HepG2 (cell line): ENCODE measurements around the gene PROX1. TPM values are rescaled to one million over a fixed set of nuclear protein-coding genes. Genes with fewer than 3 reads are reported as not detected.
A peak's percentile ranks its signal among the peaks of the same experiment; 100 is the strongest.

Source experiments
- ADNP ChIP-seq: sonication (generic); formaldehyde crosslinking; IDR thresholded peaks from 2 replicates; pipeline ENCODE4 v1.4.0; 2020; ENCODE audit warnings: missing genetic modification reagents
- CBFB ChIP-seq: sonication (generic); formaldehyde crosslinking; IDR thresholded peaks from 2 replicates; pipeline ENCODE4 v1.4.0; 2020; ENCODE audit warnings: missing genetic modification reagents
- EZH2 ChIP-seq: conservative IDR thresholded peaks from 2 replicates; pipeline ENCODE4 v1.6.1; 2012; ENCODE audit warnings: mild to moderate bottlenecking, low read depth, low read length, moderate library complexity
- GTF3A ChIP-seq: sonication (generic); formaldehyde crosslinking; conservative IDR thresholded peaks from 2 replicates; pipeline ENCODE4 v1.4.0; 2020; ENCODE audit warnings: mild to moderate bottlenecking, missing genetic modification reagents
- HCFC1 ChIP-seq: fragments of 150-350 bp; IDR thresholded peaks from 2 replicates; pipeline ENCODE4 v1.6.1; 2014; ENCODE audit warnings: low read depth, low read length
- MAFG ChIP-seq: sonication (generic); formaldehyde crosslinking; IDR thresholded peaks from 2 replicates; pipeline ENCODE4 v1.5.1; 2020; ENCODE audit warnings: mild to moderate bottlenecking, missing genetic modification reagents
- NCOA1 ChIP-seq: sonication (generic); formaldehyde crosslinking; IDR thresholded peaks from 2 replicates; pipeline ENCODE4 v1.9.0; 2021; ENCODE audit warnings: missing genetic modification reagents
- POLR2A ChIP-seq, 2 experiments: IDR thresholded peaks; 2 replicates each; pipeline ENCODE4 v1.6.1; 2011; ENCODE audit warnings: low read depth in 2 of 2, low read length in 2 of 2, mild to moderate bottlenecking in 1 of 2, moderate library complexity in 1 of 2; ENCODE audit not compliant: insufficient read depth in 1 of 2
- RBFOX2 ChIP-seq: fragments of 200-400 bp; formaldehyde crosslinking; IDR thresholded peaks from 2 replicates; pipeline ENCODE4 v1.6.1; 2017; ENCODE audit warnings: low read depth, mild to moderate bottlenecking, low read length
- SMAD1 ChIP-seq: sonication (generic); formaldehyde crosslinking; IDR thresholded peaks from 2 replicates; pipeline ENCODE4 v1.4.0; 2020; ENCODE audit warnings: missing genetic modification reagents, low read depth, mild to moderate bottlenecking, borderline replicate concordance
- SOX6 ChIP-seq, 2 experiments: fragments of 450-650 bp in 1 of 2; sonication (generic) in 1 of 2; formaldehyde crosslinking in 1 of 2; IDR thresholded peaks; 2 replicates each; pipeline versions ENCODE4 v1.4.0 to v1.6.1; 2017 to 2020; ENCODE audit warnings: antibody characterized with exemption in 1 of 2, mild to moderate bottlenecking in 1 of 2, missing genetic modification reagents in 1 of 2
- ZKSCAN5 ChIP-seq: sonication (generic); formaldehyde crosslinking; IDR thresholded peaks from 2 replicates; pipeline ENCODE4 v1.5.1; 2020; ENCODE audit warnings: mild to moderate bottlenecking, missing genetic modification reagents
- ZNF282 ChIP-seq: fragments of 450-650 bp; IDR thresholded peaks from 2 replicates; pipeline ENCODE4 v1.6.1; 2018; ENCODE audit not compliant: partially characterized antibody
- polyA plus RNA-seq, 8 experiments: library from polyadenylated mRNA; depleted of rRNA in 3 of 8; stranded (reverse) in 7 of 8; unstranded in 1 of 8; fragments of >200 nt; fragmentation: Illumina TruSeq in 4 of 8; extraction: Trizol in 4 of 8; gene quantifications; 2 replicates each; pipeline versions ENCODE4 v1.2.1 to v1.2.3, GENCODE V29; 2011 to 2016; ENCODE audit warnings: low read depth in 4 of 8, missing spikeins in 1 of 8, mixed read lengths in 1 of 8; ENCODE audit not compliant: insufficient read depth in 1 of 8
- total RNA-seq, 5 experiments: library from RNA; depleted of rRNA; stranded (reverse); fragments of >200 nt; fragmentation: Illumina TruSeq; extraction: Trizol; gene quantifications; 2 replicates each; pipeline ENCODE4 v1.2.3, GENCODE V29; 2016; ENCODE audit warnings: low read depth in 1 of 5
- TF ChIP-seq, protein P1 (sequence below): sonication (generic); formaldehyde crosslinking; IDR thresholded peaks from 2 replicates; pipeline ENCODE4 v1.5.1; 2020; ENCODE audit warnings: mild to moderate bottlenecking, missing genetic modification reagents, moderate library complexity
- TF ChIP-seq, protein P2 (sequence below): sonication (generic); formaldehyde crosslinking; IDR thresholded peaks from 2 replicates; pipeline ENCODE4 v1.4.0; 2020; ENCODE audit warnings: missing genetic modification reagents, mild to moderate bottlenecking, borderline replicate concordance
- TF ChIP-seq, protein P3 (sequence below): sonication (generic); formaldehyde crosslinking; IDR thresholded peaks from 2 replicates; pipeline ENCODE4 v1.5.0; 2020; ENCODE audit warnings: mild to moderate bottlenecking, missing genetic modification reagents
- TF ChIP-seq, protein P4 (sequence below): IDR thresholded peaks from 2 replicates; pipeline ENCODE4 v1.6.1; 2016; ENCODE audit warnings: low read depth, borderline replicate concordance
- TF ChIP-seq, protein P5 (sequence below): sonication (generic); formaldehyde crosslinking; IDR thresholded peaks from 2 replicates; pipeline ENCODE4 v1.5.0; 2020; ENCODE audit warnings: missing genetic modification reagents, mild to moderate bottlenecking, borderline replicate concordance

The PROX1 gene
- total and polyA plus RNA-seq, 2 of the 13 experiments (the other 11 are each of a cell fraction or from before 2014, with no cell fraction given) = 12.3 to 30.2 TPM

DNA sequence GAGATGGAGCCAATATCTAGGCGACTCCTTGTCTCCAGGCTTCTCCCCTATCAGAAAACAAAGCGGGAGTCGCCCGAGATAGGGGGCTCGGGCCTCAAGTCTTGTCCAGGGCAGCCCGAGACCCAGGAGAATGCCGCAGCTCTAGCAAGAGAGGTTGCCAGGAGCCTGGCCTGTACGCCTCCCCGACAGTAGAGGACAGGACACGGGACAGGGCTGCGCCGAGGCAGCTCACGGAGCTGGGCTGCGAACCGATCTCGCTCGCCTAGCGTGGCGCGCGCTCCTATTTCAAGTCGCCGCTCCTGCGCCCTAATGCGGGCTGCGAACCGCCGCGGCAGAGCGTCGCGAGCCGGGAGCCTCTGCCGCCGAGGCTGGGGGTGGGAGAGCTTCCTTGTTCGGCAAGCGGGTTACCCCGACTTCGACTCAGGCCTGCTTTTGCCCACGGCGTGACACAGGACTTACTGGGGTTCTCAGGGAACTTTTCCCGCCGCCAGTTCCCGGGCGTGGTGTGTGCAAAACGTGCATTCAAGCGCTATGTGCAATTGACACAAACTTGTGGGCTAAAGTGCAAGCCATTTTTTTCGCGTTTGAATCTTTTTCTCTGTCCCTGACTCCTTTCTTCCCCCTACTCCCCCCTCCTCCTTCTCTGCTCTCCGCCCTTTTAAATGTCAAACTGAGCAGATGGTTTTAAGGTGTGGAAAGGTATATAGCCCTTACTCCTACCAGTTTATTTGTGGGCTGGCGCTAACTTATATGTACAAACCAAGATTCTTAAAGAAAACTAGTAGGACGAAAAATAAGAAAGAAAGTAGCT lies 2.4 kb upstream of the PROX1 start (continued):
- TF ChIP-seq, protein P1, sequence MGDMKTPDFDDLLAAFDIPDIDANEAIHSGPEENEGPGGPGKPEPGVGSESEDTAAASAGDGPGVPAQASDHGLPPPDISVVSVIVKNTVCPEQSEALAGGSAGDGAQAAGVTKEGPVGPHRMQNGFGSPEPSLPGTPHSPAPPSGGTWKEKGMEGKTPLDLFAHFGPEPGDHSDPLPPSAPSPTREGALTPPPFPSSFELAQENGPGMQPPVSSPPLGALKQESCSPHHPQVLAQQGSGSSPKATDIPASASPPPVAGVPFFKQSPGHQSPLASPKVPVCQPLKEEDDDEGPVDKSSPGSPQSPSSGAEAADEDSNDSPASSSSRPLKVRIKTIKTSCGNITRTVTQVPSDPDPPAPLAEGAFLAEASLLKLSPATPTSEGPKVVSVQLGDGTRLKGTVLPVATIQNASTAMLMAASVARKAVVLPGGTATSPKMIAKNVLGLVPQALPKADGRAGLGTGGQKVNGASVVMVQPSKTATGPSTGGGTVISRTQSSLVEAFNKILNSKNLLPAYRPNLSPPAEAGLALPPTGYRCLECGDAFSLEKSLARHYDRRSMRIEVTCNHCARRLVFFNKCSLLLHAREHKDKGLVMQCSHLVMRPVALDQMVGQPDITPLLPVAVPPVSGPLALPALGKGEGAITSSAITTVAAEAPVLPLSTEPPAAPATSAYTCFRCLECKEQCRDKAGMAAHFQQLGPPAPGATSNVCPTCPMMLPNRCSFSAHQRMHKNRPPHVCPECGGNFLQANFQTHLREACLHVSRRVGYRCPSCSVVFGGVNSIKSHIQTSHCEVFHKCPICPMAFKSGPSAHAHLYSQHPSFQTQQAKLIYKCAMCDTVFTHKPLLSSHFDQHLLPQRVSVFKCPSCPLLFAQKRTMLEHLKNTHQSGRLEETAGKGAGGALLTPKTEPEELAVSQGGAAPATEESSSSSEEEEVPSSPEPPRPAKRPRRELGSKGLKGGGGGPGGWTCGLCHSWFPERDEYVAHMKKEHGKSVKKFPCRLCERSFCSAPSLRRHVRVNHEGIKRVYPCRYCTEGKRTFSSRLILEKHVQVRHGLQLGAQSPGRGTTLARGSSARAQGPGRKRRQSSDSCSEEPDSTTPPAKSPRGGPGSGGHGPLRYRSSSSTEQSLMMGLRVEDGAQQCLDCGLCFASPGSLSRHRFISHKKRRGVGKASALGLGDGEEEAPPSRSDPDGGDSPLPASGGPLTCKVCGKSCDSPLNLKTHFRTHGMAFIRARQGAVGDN (CRISPR knock-in tag) = peak; percentile 38
- TF ChIP-seq, protein P2, sequence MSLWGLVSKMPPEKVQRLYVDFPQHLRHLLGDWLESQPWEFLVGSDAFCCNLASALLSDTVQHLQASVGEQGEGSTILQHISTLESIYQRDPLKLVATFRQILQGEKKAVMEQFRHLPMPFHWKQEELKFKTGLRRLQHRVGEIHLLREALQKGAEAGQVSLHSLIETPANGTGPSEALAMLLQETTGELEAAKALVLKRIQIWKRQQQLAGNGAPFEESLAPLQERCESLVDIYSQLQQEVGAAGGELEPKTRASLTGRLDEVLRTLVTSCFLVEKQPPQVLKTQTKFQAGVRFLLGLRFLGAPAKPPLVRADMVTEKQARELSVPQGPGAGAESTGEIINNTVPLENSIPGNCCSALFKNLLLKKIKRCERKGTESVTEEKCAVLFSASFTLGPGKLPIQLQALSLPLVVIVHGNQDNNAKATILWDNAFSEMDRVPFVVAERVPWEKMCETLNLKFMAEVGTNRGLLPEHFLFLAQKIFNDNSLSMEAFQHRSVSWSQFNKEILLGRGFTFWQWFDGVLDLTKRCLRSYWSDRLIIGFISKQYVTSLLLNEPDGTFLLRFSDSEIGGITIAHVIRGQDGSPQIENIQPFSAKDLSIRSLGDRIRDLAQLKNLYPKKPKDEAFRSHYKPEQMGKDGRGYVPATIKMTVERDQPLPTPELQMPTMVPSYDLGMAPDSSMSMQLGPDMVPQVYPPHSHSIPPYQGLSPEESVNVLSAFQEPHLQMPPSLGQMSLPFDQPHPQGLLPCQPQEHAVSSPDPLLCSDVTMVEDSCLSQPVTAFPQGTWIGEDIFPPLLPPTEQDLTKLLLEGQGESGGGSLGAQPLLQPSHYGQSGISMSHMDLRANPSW (CRISPR knock-in tag) = no peak
- no peak for TF ChIP-seq MAFG (CRISPR knock-in tag)
- TF ChIP-seq ZNF282 = no peak
- TF ChIP-seq SMAD1 = no peak
- TF ChIP-seq RBFOX2 = peak; percentile 88
- no peak for TF ChIP-seq HCFC1
- TF ChIP-seq, protein P3, sequence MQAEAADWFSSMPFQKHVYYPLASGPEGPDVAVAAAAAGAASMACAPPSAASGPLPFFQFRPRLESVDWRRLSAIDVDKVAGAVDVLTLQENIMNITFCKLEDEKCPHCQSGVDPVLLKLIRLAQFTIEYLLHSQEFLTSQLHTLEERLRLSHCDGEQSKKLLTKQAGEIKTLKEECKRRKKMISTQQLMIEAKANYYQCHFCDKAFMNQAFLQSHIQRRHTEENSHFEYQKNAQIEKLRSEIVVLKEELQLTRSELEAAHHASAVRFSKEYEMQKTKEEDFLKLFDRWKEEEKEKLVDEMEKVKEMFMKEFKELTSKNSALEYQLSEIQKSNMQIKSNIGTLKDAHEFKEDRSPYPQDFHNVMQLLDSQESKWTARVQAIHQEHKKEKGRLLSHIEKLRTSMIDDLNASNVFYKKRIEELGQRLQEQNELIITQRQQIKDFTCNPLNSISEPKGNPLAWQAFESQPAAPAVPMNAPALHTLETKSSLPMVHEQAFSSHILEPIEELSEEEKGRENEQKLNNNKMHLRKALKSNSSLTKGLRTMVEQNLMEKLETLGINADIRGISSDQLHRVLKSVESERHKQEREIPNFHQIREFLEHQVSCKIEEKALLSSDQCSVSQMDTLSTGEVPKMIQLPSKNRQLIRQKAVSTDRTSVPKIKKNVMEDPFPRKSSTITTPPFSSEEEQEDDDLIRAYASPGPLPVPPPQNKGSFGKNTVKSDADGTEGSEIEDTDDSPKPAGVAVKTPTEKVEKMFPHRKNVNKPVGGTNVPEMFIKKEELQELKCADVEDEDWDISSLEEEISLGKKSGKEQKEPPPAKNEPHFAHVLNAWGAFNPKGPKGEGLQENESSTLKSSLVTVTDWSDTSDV (CRISPR knock-in tag) = 0 out of 2 replicates have a peak, but pooled peaks have one; percentile 31
- no peak for TF ChIP-seq CBFB (CRISPR knock-in tag)
- TF ChIP-seq, protein P4, sequence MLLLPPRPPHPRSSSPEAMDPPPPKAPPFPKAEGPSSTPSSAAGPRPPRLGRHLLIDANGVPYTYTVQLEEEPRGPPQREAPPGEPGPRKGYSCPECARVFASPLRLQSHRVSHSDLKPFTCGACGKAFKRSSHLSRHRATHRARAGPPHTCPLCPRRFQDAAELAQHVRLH (CRISPR knock-in tag) = no peak
- no peak for TF ChIP-seq NCOA1 (CRISPR knock-in tag)
- TF ChIP-seq POLR2A (IDR thresholded peaks at IDR 0.05; ENCODE audit: insufficient read depth in 1 of 2, low read depth in 2 of 2, low read length in 2 of 2) = 0 out of 4 replicates have a peak, but pooled peaks of 1 of the 2 experiments have one; percentile 16
- TF ChIP-seq, protein P5, sequence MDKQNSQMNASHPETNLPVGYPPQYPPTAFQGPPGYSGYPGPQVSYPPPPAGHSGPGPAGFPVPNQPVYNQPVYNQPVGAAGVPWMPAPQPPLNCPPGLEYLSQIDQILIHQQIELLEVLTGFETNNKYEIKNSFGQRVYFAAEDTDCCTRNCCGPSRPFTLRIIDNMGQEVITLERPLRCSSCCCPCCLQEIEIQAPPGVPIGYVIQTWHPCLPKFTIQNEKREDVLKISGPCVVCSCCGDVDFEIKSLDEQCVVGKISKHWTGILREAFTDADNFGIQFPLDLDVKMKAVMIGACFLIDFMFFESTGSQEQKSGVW (CRISPR knock-in tag) = no peak
- TF ChIP-seq SOX6 (IDR thresholded peaks at IDR 0.05) = no peak
- TF ChIP-seq SOX6 (CRISPR knock-in tag; IDR thresholded peaks at IDR 0.05) = no peak
- TF ChIP-seq EZH2 = no peak
- TF ChIP-seq ADNP (CRISPR knock-in tag) = no peak
- TF ChIP-seq GTF3A (CRISPR knock-in tag) = no peak
- no peak for TF ChIP-seq ZKSCAN5
